H9 (cell line): Measurements from ENCODE around the gene SPRED2. TPM values are rescaled to one million over a fixed set of nuclear protein-coding genes. Genes with fewer than 3 reads are reported as not detected.

Source experiments
- DNase-seq: peaks from one replicate; pipeline ENCODE4 v3.0.0-alpha.2; 2017
- H2AFZ ChIP-seq: one replicate; pipeline ENCODE4 v1.6.1; 2013; ENCODE audit warnings: mild to moderate bottlenecking, low read length, control low read depth, moderate library complexity
- H2AK5ac ChIP-seq: 2 replicates; pipeline ENCODE4 v1.6.1; 2013; ENCODE audit warnings: low read length, control low read depth, mixed read lengths; ENCODE audit not compliant: insufficient read length
- H2BK120ac ChIP-seq: one replicate; pipeline ENCODE4 v1.6.1; 2013; ENCODE audit warnings: low read depth, mild to moderate bottlenecking, low read length, control low read depth, inconsistent platforms; ENCODE audit not compliant: poor library complexity, severe bottlenecking
- H2BK12ac ChIP-seq: 2 replicates; pipeline ENCODE4 v1.6.1; 2013; ENCODE audit warnings: low read length, control low read depth, mixed read lengths, low read depth; ENCODE audit not compliant: insufficient read length
- H2BK15ac ChIP-seq: 2 replicates; pipeline ENCODE4 v1.6.1; 2013; ENCODE audit warnings: low read depth, low read length, control low read depth
- H2BK20ac ChIP-seq: one replicate; pipeline ENCODE4 v1.6.1; 2013; ENCODE audit warnings: low read depth, mild to moderate bottlenecking, low read length, control low read depth, inconsistent platforms; ENCODE audit not compliant: poor library complexity, severe bottlenecking
- H2BK5ac ChIP-seq: 2 replicates; pipeline ENCODE4 v1.6.1; 2013; ENCODE audit warnings: low read length, control low read depth, mixed read lengths; ENCODE audit not compliant: insufficient read length
- H3K14ac ChIP-seq: 2 replicates; pipeline ENCODE4 v1.6.1; 2013; ENCODE audit warnings: low read length, control low read depth; ENCODE audit not compliant: insufficient read depth
- H3K18ac ChIP-seq: 2 replicates; pipeline ENCODE4 v1.6.1; 2013; ENCODE audit warnings: low read depth, mild to moderate bottlenecking, mixed read lengths, low read length, control low read depth; ENCODE audit not compliant: insufficient read length
- H3K23ac ChIP-seq: 2 replicates; pipeline ENCODE4 v1.6.1; 2013; ENCODE audit warnings: low read length, control low read depth, mixed read lengths, low read depth; ENCODE audit not compliant: insufficient read length
- H3K23me2 ChIP-seq: 2 replicates; pipeline ENCODE4 v1.6.1; 2013; ENCODE audit warnings: low read depth, mild to moderate bottlenecking, mixed read lengths, low read length, control low read depth; ENCODE audit not compliant: insufficient read length, poor library complexity, severe bottlenecking
- H3K27ac ChIP-seq: 2 replicates; pipeline ENCODE4 v1.5.1; 2013; ENCODE audit warnings: low read length, control low read depth, mixed read lengths, low read depth; ENCODE audit not compliant: insufficient read length
- H3K27me3 ChIP-seq: 2 replicates; pipeline ENCODE4 v1.6.1; 2013; ENCODE audit warnings: low read length, control low read depth, inconsistent platforms; ENCODE audit not compliant: insufficient read depth
- H3K4ac ChIP-seq: 2 replicates; pipeline ENCODE4 v1.6.1; 2013; ENCODE audit warnings: low read depth, mild to moderate bottlenecking, control low read depth, inconsistent platforms, low read length, moderate library complexity
- H3K4me1 ChIP-seq: 2 replicates; pipeline ENCODE4 v1.6.1; 2013; ENCODE audit warnings: low read length, control low read depth, inconsistent platforms; ENCODE audit not compliant: insufficient read depth
- H3K4me2 ChIP-seq: 2 replicates; pipeline ENCODE4 v1.6.1; 2013; ENCODE audit warnings: low read length, control low read depth, mixed read lengths; ENCODE audit not compliant: insufficient read length, insufficient read depth
- H3K56ac ChIP-seq: 2 replicates; pipeline ENCODE4 v1.6.1; 2013; ENCODE audit warnings: low read depth, mild to moderate bottlenecking, mixed read lengths, low read length, control low read depth; ENCODE audit not compliant: insufficient read length
- H3K79me1 ChIP-seq: 2 replicates; pipeline ENCODE4 v1.6.1; 2013; ENCODE audit warnings: low read depth, mild to moderate bottlenecking, moderate library complexity, low read length, control low read depth, inconsistent platforms; ENCODE audit not compliant: insufficient read depth, poor library complexity, severe bottlenecking
- H3K79me2 ChIP-seq: 2 replicates; pipeline ENCODE4 v1.6.1; 2013; ENCODE audit warnings: low read length, control low read depth, inconsistent platforms; ENCODE audit not compliant: insufficient read depth
- H3K9ac ChIP-seq: 2 replicates; pipeline ENCODE4 v1.6.1; 2013; ENCODE audit warnings: low read length, control low read depth, mixed read lengths; ENCODE audit not compliant: insufficient read length; ENCODE audit errors: extremely low read depth
- H3K9me3 ChIP-seq: one replicate; pipeline ENCODE4 v1.6.1; 2013; ENCODE audit warnings: low read depth, low read length, inconsistent platforms; ENCODE audit not compliant: control insufficient read depth
- H3T11ph ChIP-seq: one replicate; pipeline ENCODE4 v1.6.1; 2013; ENCODE audit warnings: mild to moderate bottlenecking, low read length, control low read depth, inconsistent platforms
- H4K20me1 ChIP-seq: one replicate; pipeline ENCODE4 v1.6.1; 2013; ENCODE audit not compliant: control insufficient read depth, insufficient read length, insufficient read depth
- H4K5ac ChIP-seq: 2 replicates; pipeline ENCODE4 v1.6.1; 2013; ENCODE audit warnings: low read depth, mild to moderate bottlenecking, mixed read lengths, low read length, control low read depth; ENCODE audit not compliant: insufficient read length
- H4K8ac ChIP-seq: replicated peaks from 2 replicates; pipeline ENCODE4 v1.6.1; 2013; ENCODE audit warnings: low read length, control low read depth, mixed read lengths, low read depth; ENCODE audit not compliant: insufficient read length
- H4K91ac ChIP-seq: 2 replicates; pipeline ENCODE4 v1.6.1; 2013; ENCODE audit warnings: low read depth, mild to moderate bottlenecking, moderate library complexity, mixed read lengths, low read length, control low read depth; ENCODE audit not compliant: insufficient read length
- H3K27ac Mint-ChIP-seq, 3 experiments: 2 replicates in 2 of 3; 3 replicates in 1 of 3; pipeline ENCODE4 v1.8.0; 2020 to 2021; ENCODE audit warnings: mixed read lengths in 3 of 3, mild to moderate bottlenecking in 1 of 3, moderate library complexity in 1 of 3
- H3K27me3 Mint-ChIP-seq: 2 replicates; pipeline ENCODE4 v1.8.0; 2021; ENCODE audit warnings: low read depth, mild to moderate bottlenecking, moderate library complexity, mixed read lengths
- H3K36me3 Mint-ChIP-seq, 3 experiments: 2 replicates in 2 of 3; 3 replicates in 1 of 3; pipeline ENCODE4 v1.8.0; 2020 to 2021; ENCODE audit warnings: low read depth in 3 of 3, mixed read lengths in 3 of 3; ENCODE audit not compliant: insufficient read depth in 1 of 3
- H3K4me1 Mint-ChIP-seq, 2 experiments: 2 replicates each; pipeline ENCODE4 v1.8.0; 2020; ENCODE audit warnings: mixed read lengths in 2 of 2
- H3K4me3 Mint-ChIP-seq, 2 experiments: 2 replicates in 1 of 2; 3 replicates in 1 of 2; pipeline ENCODE4 v1.8.0; 2020 to 2021; ENCODE audit warnings: mild to moderate bottlenecking in 2 of 2, mixed read lengths in 2 of 2, moderate library complexity in 1 of 2
- H3K9me3 Mint-ChIP-seq, 2 experiments: 2 replicates in 1 of 2; 3 replicates in 1 of 2; pipeline ENCODE4 v1.8.0; 2020; ENCODE audit warnings: mild to moderate bottlenecking in 2 of 2, mixed read lengths in 2 of 2, moderate library complexity in 1 of 2
- CTCF ChIP-seq: fragments of 200-600 bp; sonication (generic); conservative IDR thresholded peaks from 3 replicates; pipeline ENCODE4 v1.8.0; 2021; ENCODE audit warnings: antibody characterized with exemption, mild to moderate bottlenecking
- WGBS: extraction: QIAGEN DNeasy Blood & Tissue Kit; methylation state at CpG from one replicate; pipeline ENCODE4 v1.1.7; 2013; ENCODE audit warnings: missing lambda C conversion rate, low lambda C conversion rate, mixed read lengths; ENCODE audit not compliant: insufficient read length; ENCODE audit errors: extremely low coverage; 5-methylcytosine and 5-hydroxymethylcytosine counted together
- total RNA-seq: library from RNA; stranded (reverse); gene quantifications from 2 replicates; pipeline ENCODE4 v1.2.1, GENCODE V29; 2021

SPRED2 gene
- total RNA-seq, 1 experiment from 2014 or later: 23.5 TPM

- peaks cover 26 to 30% of the 10 kb centered on the region in 2 experiments for H3K4me1 Mint-ChIP-seq
- no peaks in the 10 kb centered on the region for H3K9me3 Mint-ChIP-seq
- H4K8ac ChIP-seq: no peak overlapping the region
- WGBS: no CpG with 5 or more reads among the region's 5 CpGs
- no peaks in the 10 kb centered on the region for H3K23me2 ChIP-seq
- H4K5ac ChIP-seq: no peak overlapping the region
- H2BK12ac ChIP-seq: no peak overlapping the region
- no peak overlapping the region for H2BK15ac ChIP-seq
- no peak overlapping the region for H2AK5ac ChIP-seq
- no peak overlapping the region; a peak in 1 of 7 replicates for H3K27ac Mint-ChIP-seq
- no peak overlapping the region for H3K4me3 Mint-ChIP-seq
- H4K91ac ChIP-seq: no peak overlapping the region
- no peak overlapping the region for H2AFZ ChIP-seq
- no peaks in the 10 kb centered on the region for H3K9me3 ChIP-seq
- H3K4ac ChIP-seq: no peak overlapping the region
- no peak for DNase-seq
- no peak overlapping the region for H3K9ac ChIP-seq
- no peak overlapping the region for H2BK120ac ChIP-seq
- no peak overlapping the region for H3K14ac ChIP-seq
- peaks cover 5% of the 10 kb centered on the region for H3K4me1 ChIP-seq
- H3T11ph ChIP-seq: no peak overlapping the region
- no peaks in the 10 kb centered on the region for H3K79me2 ChIP-seq
- no peak overlapping the region for H3K4me2 ChIP-seq
- no peak overlapping the region for H3K18ac ChIP-seq
- H3K56ac ChIP-seq: no peak overlapping the region
- no peak for TF ChIP-seq CTCF
- H2BK5ac ChIP-seq: no peak overlapping the region
- H2BK20ac ChIP-seq: no peak overlapping the region
- H3K23ac ChIP-seq: no peak overlapping the region
- no peaks in the 10 kb centered on the region for H3K36me3 Mint-ChIP-seq
- no peaks in the 10 kb centered on the region; the same call in 1 of the 2 replicates for H3K27me3 Mint-ChIP-seq
- no peaks in the 10 kb centered on the region for H3K27me3 ChIP-seq
- no peaks in the 10 kb centered on the region for H4K20me1 ChIP-seq
- no peak overlapping the region for H3K27ac ChIP-seq
- no peaks in the 10 kb centered on the region for H3K79me1 ChIP-seq
These were observed 61.9 kb downstream of the SPRED2 start for GRCh38 chr2:65370387-65371073.
